IMR-90 (cell line): ENCODE data around the gene PXN. TPM values are rescaled to one million over a fixed set of nuclear protein-coding genes. Genes with fewer than 3 reads are reported as not detected.
A peak's percentile ranks its signal among the peaks of the same experiment; 100 is the strongest.

Experiments used
- ATAC-seq: fragments of 200-7000 bp; cut with Tn5 transposase; 2 replicates; pipeline ENCODE4 v1.9.1; 2020; ENCODE audit warnings: low read depth, mild to moderate bottlenecking, moderate library complexity
- BruUV-seq: library from RNA; stranded (reverse); fragments of 400-500 nt; replicated peaks from 2 replicates; lab custom pipeline; 2021; lab: Mats Ljungman, UMichigan
- CTCF ChIA-PET: fragments of 300-600 bp; formaldehyde crosslinking; extraction: SDS; loops from one replicate; lab custom pipeline; 2021; ENCODE audit warnings: antibody characterized with exemption; lab: Yijun Ruan, JAX
- POLR2A ChIA-PET: fragments of 300-600 bp; sonication (Branson Sonifier 250); formaldehyde crosslinking; loops from one replicate; lab custom pipeline; 2022; ENCODE audit warnings: antibody characterized with exemption; ENCODE audit not compliant: unreplicated experiment; lab: Charles Lee
- DNase-seq: peaks from one replicate; pipeline ENCODE4 v3.0.0; 2013
- H2AFZ ChIP-seq: replicated peaks from 2 replicates; pipeline ENCODE3; 2013; ENCODE audit warnings: low read length, mild to moderate bottlenecking; ENCODE audit not compliant: poor library complexity
- H2AK5ac ChIP-seq: 2 replicates; pipeline ENCODE4 v1.6.1; 2013; ENCODE audit warnings: low read depth, low read length, inconsistent platforms
- H2AK9ac ChIP-seq: replicated peaks from 2 replicates; pipeline ENCODE3; 2013; ENCODE audit warnings: mild to moderate bottlenecking, low read depth, low read length, moderate library complexity; ENCODE audit not compliant: poor library complexity
- H2BK120ac ChIP-seq: 2 replicates; pipeline ENCODE4 v1.6.1; 2013; ENCODE audit warnings: low read depth, low read length, inconsistent platforms
- H2BK15ac ChIP-seq: 3 replicates; pipeline ENCODE4 v1.6.1; 2013; ENCODE audit warnings: low read depth, low read length, inconsistent platforms
- H2BK20ac ChIP-seq: 2 replicates; pipeline ENCODE4 v1.6.1; 2013; ENCODE audit warnings: low read depth, mild to moderate bottlenecking, inconsistent platforms, low read length, moderate library complexity
- H2BK5ac ChIP-seq: 2 replicates; pipeline ENCODE4 v1.6.1; 2013; ENCODE audit warnings: mild to moderate bottlenecking, low read depth, low read length, inconsistent platforms; ENCODE audit not compliant: poor library complexity, severe bottlenecking
- H3K14ac ChIP-seq: replicated peaks from 2 replicates; pipeline ENCODE4 v1.6.1; 2013; ENCODE audit warnings: low read depth, low read length, inconsistent platforms
- H3K18ac ChIP-seq: 2 replicates; pipeline ENCODE4 v1.6.1; 2013; ENCODE audit warnings: low read depth, low read length, control low read depth
- H3K23ac ChIP-seq: 2 replicates; pipeline ENCODE4 v1.6.1; 2013; ENCODE audit warnings: low read depth, low read length, inconsistent platforms
- H3K27ac ChIP-seq: 2 replicates; pipeline ENCODE4 v1.5.1; 2013; ENCODE audit warnings: mild to moderate bottlenecking, control low read depth, low read length; ENCODE audit not compliant: insufficient read depth
- H3K27me3 ChIP-seq: 2 replicates; pipeline ENCODE4 v1.6.1; 2013; ENCODE audit warnings: low read length; ENCODE audit not compliant: control insufficient read depth, insufficient read depth
- H3K36me3 ChIP-seq: 2 replicates; pipeline ENCODE4 v1.6.1; 2013; ENCODE audit warnings: low read length, mixed read lengths; ENCODE audit not compliant: control insufficient read depth, insufficient read depth
- H3K4ac ChIP-seq: 2 replicates; pipeline ENCODE4 v1.6.1; 2013; ENCODE audit warnings: low read depth, low read length, inconsistent platforms
- H3K4me1 ChIP-seq: 2 replicates; pipeline ENCODE4 v1.6.1; 2013; ENCODE audit warnings: low read length, mixed read lengths; ENCODE audit not compliant: control insufficient read depth, insufficient read depth
- H3K4me2 ChIP-seq: 2 replicates; pipeline ENCODE4 v1.6.1; 2013; ENCODE audit warnings: low read depth, mild to moderate bottlenecking, control low read depth, low read length, moderate library complexity
- H3K4me3 ChIP-seq: 2 replicates; pipeline ENCODE4 v1.5.1; 2013; ENCODE audit warnings: low read depth, mild to moderate bottlenecking, control low read depth, low read length, moderate library complexity; ENCODE audit not compliant: insufficient read depth
- H3K56ac ChIP-seq: 2 replicates; pipeline ENCODE4 v1.6.1; 2013; ENCODE audit warnings: low read length, inconsistent platforms; ENCODE audit not compliant: insufficient read depth; ENCODE audit errors: extremely low read depth
- H3K79me1 ChIP-seq, 2 experiments: 2 replicates each; pipeline ENCODE4 v1.6.1; 2013; ENCODE audit warnings: low read length in 2 of 2, inconsistent platforms in 1 of 2, low read depth in 1 of 2
- H3K9ac ChIP-seq: 2 replicates; pipeline ENCODE4 v1.6.1; 2013; ENCODE audit warnings: low read depth, low read length, control low read depth
- H3K9me1 ChIP-seq: 2 replicates; pipeline ENCODE4 v1.6.1; 2013; ENCODE audit warnings: low read length, inconsistent platforms; ENCODE audit not compliant: insufficient read depth
- H3K9me3 ChIP-seq: 2 replicates; pipeline ENCODE4 v1.6.1; 2013; ENCODE audit warnings: low read length; ENCODE audit not compliant: control insufficient read depth, insufficient read depth
- H4K20me1 ChIP-seq: 2 replicates; pipeline ENCODE4 v1.6.1; 2013; ENCODE audit warnings: low read length, inconsistent platforms; ENCODE audit not compliant: insufficient read depth
- H4K5ac ChIP-seq: 2 replicates; pipeline ENCODE4 v1.6.1; 2013; ENCODE audit warnings: mild to moderate bottlenecking, low read depth, low read length, control low read depth
- H4K8ac ChIP-seq, 2 experiments: 2 replicates each; pipeline ENCODE4 v1.6.1; 2013; ENCODE audit warnings: low read depth in 2 of 2, low read length in 2 of 2, control low read depth in 1 of 2, inconsistent platforms in 1 of 2
- H4K91ac ChIP-seq: 2 replicates; pipeline ENCODE4 v1.6.1; 2013; ENCODE audit warnings: low read depth, low read length, inconsistent platforms; ENCODE audit not compliant: insufficient read depth
- BHLHE40 ChIP-seq: fragments of 150-350 bp; IDR thresholded peaks from 2 replicates; pipeline ENCODE4 v1.6.1; 2016; ENCODE audit warnings: mild to moderate bottlenecking, low read depth, low read length
- CHD1 ChIP-seq: IDR thresholded peaks from 2 replicates; pipeline ENCODE4 v1.6.1; 2012; ENCODE audit warnings: low read depth, low read length, improper control_type of control experiment
- MAFK ChIP-seq: IDR thresholded peaks from 2 replicates; pipeline ENCODE4 v1.6.1; 2012; ENCODE audit warnings: low read depth, low read length, improper control_type of control experiment
- MAZ ChIP-seq: IDR thresholded peaks from 2 replicates; pipeline ENCODE4 v1.6.1; 2012; ENCODE audit warnings: low read depth, mild to moderate bottlenecking, low read length, improper control_type of control experiment, moderate library complexity, borderline replicate concordance
- MXI1 ChIP-seq: IDR thresholded peaks from 2 replicates; pipeline ENCODE4 v1.6.1; 2012; ENCODE audit warnings: low read depth, mild to moderate bottlenecking, low read length, moderate library complexity, borderline replicate concordance
- NFE2L2 ChIP-seq: fragments of 150-350 bp; IDR thresholded peaks from 2 replicates; pipeline ENCODE4 v1.6.1; 2016; ENCODE audit warnings: low read depth, mild to moderate bottlenecking, low read length
- RAD21 ChIP-seq: IDR thresholded peaks from 2 replicates; pipeline ENCODE4 v1.6.1; 2012; ENCODE audit warnings: low read length, improper control_type of control experiment
- RCOR1 ChIP-seq: IDR thresholded peaks from 2 replicates; pipeline ENCODE4 v1.6.1; 2012; ENCODE audit warnings: mild to moderate bottlenecking, low read length, improper control_type of control experiment; ENCODE audit not compliant: insufficient replicate concordance
- RFX5 ChIP-seq: IDR thresholded peaks from 2 replicates; pipeline ENCODE4 v1.8.0; 2012; ENCODE audit warnings: low read depth, mild to moderate bottlenecking, low read length, moderate library complexity
- SMC3 ChIP-seq: fragments of 150-350 bp; IDR thresholded peaks from 2 replicates; pipeline ENCODE4 v1.6.1; 2016; ENCODE audit warnings: low read depth, mild to moderate bottlenecking, antibody characterized with exemption, low read length, moderate library complexity
- WGBS, 2 experiments: methylation state at CpG; one replicate each; pipeline versions ENCODE4 v1.1.5 to v1.1.7; 2013; ENCODE audit warnings: missing lambda C conversion rate in 2 of 2; ENCODE audit not compliant: insufficient read length in 1 of 2; ENCODE audit errors: extremely low coverage in 2 of 2; 5-methylcytosine and 5-hydroxymethylcytosine counted together
- dilution Hi-C: fragments of 300-500 bp; cut with HindIII; formaldehyde crosslinking; loops from one replicate; pipeline ENCODE4 v1.14.3; 2018; ENCODE audit warnings: low sequenced_read_pairs; ENCODE audit not compliant: unreplicated experiment
- in situ Hi-C: fragments of 300-500 bp; cut with MboI; formaldehyde crosslinking; loops from 3 replicates; pipeline ENCODE4 v1.14.3; 2019; ENCODE audit warnings: low sequenced_read_pairs, inconsistent platforms, mixed read lengths
- intact Hi-C: fragments of 100-400 bp; cut with micrococcal nuclease; formaldehyde crosslinking; loops from 2 replicates; pipeline ENCODE4 v1.10.0; 2022
- polyA plus RNA-seq, 3 experiments: library from polyadenylated mRNA; depleted of rRNA; stranded (reverse); fragments of >200 nt; gene quantifications; 2 replicates each; pipeline ENCODE4 v1.2.3, GENCODE V29; 2012; ENCODE audit warnings: low replicate concordance in 1 of 3
- total RNA-seq: library from RNA; depleted of rRNA; stranded (reverse); fragments of >200 nt; gene quantifications from 2 replicates; pipeline ENCODE4 v1.2.3, GENCODE V29; 2012
- TF ChIP-seq, protein P1 (sequence below): conservative IDR thresholded peaks from 2 replicates; pipeline ENCODE4 v1.5.1; 2012; ENCODE audit warnings: mild to moderate bottlenecking, low read depth, low read length, improper control_type of control experiment
- TF ChIP-seq, protein P2 (sequence below): fragments of 150-350 bp; IDR thresholded peaks from 2 replicates; pipeline ENCODE4 v1.6.1; 2016; ENCODE audit warnings: low read depth, mild to moderate bottlenecking, low read length, moderate library complexity, borderline replicate concordance
- TF ChIP-seq, protein P3 (sequence below): fragments of 150-350 bp; IDR thresholded peaks from 2 replicates; pipeline ENCODE4 v1.6.1; 2017; ENCODE audit warnings: mild to moderate bottlenecking, antibody characterized with exemption, low read length, low read depth

Gene PXN
- total and polyA plus RNA-seq, 2 of the 4 experiments (the other 2 are of a cell fraction): 46.6 to 134 TPM

DNA sequence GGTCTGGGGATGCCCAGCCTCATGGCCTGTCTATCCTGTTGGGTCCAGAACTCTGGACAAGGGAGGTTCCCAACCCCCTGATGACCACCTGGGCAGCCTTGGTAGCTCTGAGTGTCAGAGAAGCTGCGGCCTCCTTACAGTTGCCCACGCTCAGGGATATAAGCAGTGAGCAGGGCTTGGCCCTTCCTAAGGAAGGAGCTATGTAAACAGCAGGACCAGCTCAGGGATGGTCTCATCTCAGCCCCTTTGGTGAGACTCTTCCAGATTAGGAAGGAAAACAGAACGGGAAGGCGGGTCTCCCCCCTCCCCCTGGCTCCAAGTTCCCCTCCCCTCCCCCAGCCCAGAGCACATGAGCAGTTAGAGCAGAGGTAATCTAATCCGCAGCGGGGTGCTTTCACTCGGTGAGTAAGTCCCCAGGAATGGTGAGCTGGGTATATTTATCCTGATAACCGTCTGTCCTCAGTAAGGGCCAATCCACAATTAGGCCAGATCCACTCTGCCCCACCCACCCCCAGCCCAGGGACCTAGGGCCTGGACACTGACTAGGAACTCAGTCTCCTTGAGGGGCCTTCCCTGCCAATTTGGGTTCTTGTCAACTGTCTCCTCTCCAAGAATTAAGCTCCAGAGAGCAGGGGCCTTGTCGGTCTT is 35.1 kb downstream of the PXN start:
- no CpG with 5 or more reads among the region's 9 CpGs for WGBS, 2 experiments
- peak overlapping the region; percentile 100 for H2BK120ac ChIP-seq
- H3K27ac ChIP-seq: peak overlapping the region; percentile 93
- H2BK20ac ChIP-seq: peak overlapping the region; percentile 99
- DNase-seq: peak; percentile 98
- peak overlapping the region; percentile 99 for H2BK15ac ChIP-seq
- dilution Hi-C loops (no loop called here), in situ Hi-C loops (no loop called here), intact Hi-C loops (loop anchor here (2.0 kb wide), 1 partner anchor 26 kb away; no protein-coding TSS in a partner anchor)
- H3K79me1 ChIP-seq: peaks cover 5 to 77% of the 10 kb centered on the region in 2 experiments; a peak in 3 of 4 replicates
- BruUV-seq: no TSS peak
- peak overlapping the region; percentile 47 for H2AFZ ChIP-seq
- peak overlapping the region; percentile 100 for H2AK5ac ChIP-seq
- peak overlapping the region; percentile 66 for H3K4me2 ChIP-seq
- H3K27me3 ChIP-seq: no peaks in the 10 kb centered on the region
- H3K4ac ChIP-seq: peak overlapping the region; percentile 100
- peak overlapping the region; percentile 100 for H4K91ac ChIP-seq
- peak; percentile 65 for ATAC-seq
- H3K36me3 ChIP-seq: peaks cover 5% of the 10 kb centered on the region
- H3K14ac ChIP-seq: peak overlapping the region; percentile 100
- H4K20me1 ChIP-seq: peaks cover 29% of the 10 kb centered on the region
- H4K8ac ChIP-seq: peak overlapping the region; percentile 96 to 97
- H3K4me3 ChIP-seq: no peak overlapping the region
- peak overlapping the region; percentile 98 for H2BK5ac ChIP-seq
- peaks cover 61% of the 10 kb centered on the region for H3K4me1 ChIP-seq
- peak overlapping the region; percentile 97 for H2AK9ac ChIP-seq
- H3K56ac ChIP-seq: peak overlapping the region; percentile 99
- H3K18ac ChIP-seq: peak overlapping the region; percentile 94
- ChIA-PET CTCF (interaction anchor here (1.0 to 7.8 kb wide), 4 partner anchors 14 to 72 kb away, joined by 3 to 116 read pairs (median 4); partner anchors contain the start of genes PXN and SIRT4), POLR2A (interaction anchor here (1.0 to 4.3 kb wide), 6 partner anchors 17 to 62 kb away, joined by 5 to 39 read pairs (median 13); partner anchors contain the start of genes PXN, RNU4-1, RNU4-2 and RPLP0)
- peak overlapping the region; percentile 100 for H3K23ac ChIP-seq
- H3K9ac ChIP-seq: peak overlapping the region; percentile 76
- H4K5ac ChIP-seq: peak overlapping the region; percentile 95
- H3K9me3 ChIP-seq: no peaks in the 10 kb centered on the region
- H3K9me1 ChIP-seq: peaks cover 27% of the 10 kb centered on the region
- TF ChIP-seq RCOR1 (no peak), RAD21 (no peak), SMC3 (no peak), MAZ (peak; percentile 57; the same call in 1 of the 2 replicates), MAFK (no peak), NFE2L2 (peak; percentile 5; the same call in 1 of the 2 replicates), MXI1 (no peak; the same call in 1 of the 2 replicates), RFX5 (no peak), BHLHE40 (peak; percentile 84), CHD1 (no peak)
- TF ChIP-seq, protein P1, sequence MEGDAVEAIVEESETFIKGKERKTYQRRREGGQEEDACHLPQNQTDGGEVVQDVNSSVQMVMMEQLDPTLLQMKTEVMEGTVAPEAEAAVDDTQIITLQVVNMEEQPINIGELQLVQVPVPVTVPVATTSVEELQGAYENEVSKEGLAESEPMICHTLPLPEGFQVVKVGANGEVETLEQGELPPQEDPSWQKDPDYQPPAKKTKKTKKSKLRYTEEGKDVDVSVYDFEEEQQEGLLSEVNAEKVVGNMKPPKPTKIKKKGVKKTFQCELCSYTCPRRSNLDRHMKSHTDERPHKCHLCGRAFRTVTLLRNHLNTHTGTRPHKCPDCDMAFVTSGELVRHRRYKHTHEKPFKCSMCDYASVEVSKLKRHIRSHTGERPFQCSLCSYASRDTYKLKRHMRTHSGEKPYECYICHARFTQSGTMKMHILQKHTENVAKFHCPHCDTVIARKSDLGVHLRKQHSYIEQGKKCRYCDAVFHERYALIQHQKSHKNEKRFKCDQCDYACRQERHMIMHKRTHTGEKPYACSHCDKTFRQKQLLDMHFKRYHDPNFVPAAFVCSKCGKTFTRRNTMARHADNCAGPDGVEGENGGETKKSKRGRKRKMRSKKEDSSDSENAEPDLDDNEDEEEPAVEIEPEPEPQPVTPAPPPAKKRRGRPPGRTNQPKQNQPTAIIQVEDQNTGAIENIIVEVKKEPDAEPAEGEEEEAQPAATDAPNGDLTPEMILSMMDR: no peak
- TF ChIP-seq, protein P2, sequence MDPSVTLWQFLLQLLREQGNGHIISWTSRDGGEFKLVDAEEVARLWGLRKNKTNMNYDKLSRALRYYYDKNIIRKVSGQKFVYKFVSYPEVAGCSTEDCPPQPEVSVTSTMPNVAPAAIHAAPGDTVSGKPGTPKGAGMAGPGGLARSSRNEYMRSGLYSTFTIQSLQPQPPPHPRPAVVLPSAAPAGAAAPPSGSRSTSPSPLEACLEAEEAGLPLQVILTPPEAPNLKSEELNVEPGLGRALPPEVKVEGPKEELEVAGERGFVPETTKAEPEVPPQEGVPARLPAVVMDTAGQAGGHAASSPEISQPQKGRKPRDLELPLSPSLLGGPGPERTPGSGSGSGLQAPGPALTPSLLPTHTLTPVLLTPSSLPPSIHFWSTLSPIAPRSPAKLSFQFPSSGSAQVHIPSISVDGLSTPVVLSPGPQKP: no peak
- TF ChIP-seq, protein P3, sequence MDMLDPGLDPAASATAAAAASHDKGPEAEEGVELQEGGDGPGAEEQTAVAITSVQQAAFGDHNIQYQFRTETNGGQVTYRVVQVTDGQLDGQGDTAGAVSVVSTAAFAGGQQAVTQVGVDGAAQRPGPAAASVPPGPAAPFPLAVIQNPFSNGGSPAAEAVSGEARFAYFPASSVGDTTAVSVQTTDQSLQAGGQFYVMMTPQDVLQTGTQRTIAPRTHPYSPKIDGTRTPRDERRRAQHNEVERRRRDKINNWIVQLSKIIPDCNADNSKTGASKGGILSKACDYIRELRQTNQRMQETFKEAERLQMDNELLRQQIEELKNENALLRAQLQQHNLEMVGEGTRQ: peak; percentile 59; the same call in 1 of the 2 replicates
